Esophagus squamous epithelium (tissue), 5 donors: ENCODE results near the gene DCAF5. TPM values are rescaled to one million over a fixed set of nuclear protein-coding genes. Genes with fewer than 3 reads are reported as not detected.
A peak's percentile ranks its signal among the peaks of the same experiment; 100 is the strongest.
"Not testable (repeated sequence)": the region's sequence is repeated elsewhere in the genome, so short reads cannot be mapped to it uniquely, and the experiment has no call there.

Experiments used
- DNase-seq: peaks from one replicate; lab custom pipeline; 2025; lab: John Stamatoyannopoulos, UW
- H3K27ac ChIP-seq, 4 donors: fragments of 200-600 bp; sonication (generic); one replicate each; pipeline ENCODE4 v1.5.1; 2016 to 2019; ENCODE audit warnings: mild to moderate bottlenecking in 1 of 4
- H3K27me3 ChIP-seq, 4 donors: fragments of 200-600 bp; sonication (generic); 1 replicate in 3 of 4; 2 replicates in 1 of 4; pipeline versions ENCODE4 v1.5.1 to v1.6.0; 2017 to 2021; ENCODE audit warnings: antibody characterized with exemption in 1 of 4
- H3K36me3 ChIP-seq, 3 donors: fragments of 200-600 bp; sonication (generic); one replicate each; pipeline ENCODE4 v1.5.1; 2016 to 2019
- H3K4me1 ChIP-seq, 3 donors: fragments of 200-600 bp; sonication (generic); one replicate each; pipeline ENCODE4 v1.5.1; 2017 to 2019
- H3K4me3 ChIP-seq, 4 donors: fragments of 200-600 bp; sonication (generic); 1 replicate in 3 of 4; 2 replicates in 1 of 4; pipeline ENCODE4 v1.5.1; 2016 to 2019; ENCODE audit warnings: mild to moderate bottlenecking in 2 of 4, moderate library complexity in 1 of 4
- H3K9me3 ChIP-seq, 3 donors: fragments of 200-600 bp; sonication (generic); one replicate each; pipeline ENCODE4 v1.5.1; 2016 to 2019
- CTCF ChIP-seq, 6 experiments: fragments of 450-650 bp in 4 of 6; fragments of 200-600 bp in 2 of 6; sonication (generic) in 2 of 6; IDR thresholded peaks; one replicate each; pipeline ENCODE4 v1.5.1; 2016 to 2019; ENCODE audit warnings: antibody characterized with exemption in 6 of 6, mild to moderate bottlenecking in 4 of 6, moderate library complexity in 4 of 6
- POLR2A ChIP-seq, 4 donors: fragments of 450-650 bp; IDR thresholded peaks; one replicate each; pipeline ENCODE4 v1.6.1; 2017; ENCODE audit warnings: antibody characterized with exemption in 4 of 4, mild to moderate bottlenecking in 4 of 4, moderate library complexity in 3 of 4
- WGBS, 2 donors: methylation state at CpG; one replicate each; pipeline ENCODE4 v1.1.5; 2018; 5-methylcytosine and 5-hydroxymethylcytosine counted together
- intact Hi-C: fragments of 100-400 bp; cut with DNase I; formaldehyde crosslinking; loops from one replicate; pipeline ENCODE4 v1.15.0; 2022
- total RNA-seq, 4 donors: library from RNA; depleted of rRNA; stranded (reverse); fragments of >200 nt; gene quantifications; one replicate each; pipeline ENCODE4 v1.1.0, GENCODE V29; 2016
- donor health status: DM: yes; HTN: yes; CAD: no.

DCAF5 gene
- total RNA-seq, 4 donors from 2014 or later, result 12.4 to 34.7 (median 20.9) TPM

GRCh38 chr14:69170839-69171238 is 17.9 kb upstream of the DCAF5 start:
- WGBS, 2 donors, result 60 to 100% methylated on average over 1 of the region's 1 CpG
- intact Hi-C loops, result no loop called here
- DNase-seq, result no peak
- TF ChIP-seq POLR2A (IDR thresholded peaks at IDR 0.05) (no peak), CTCF (IDR thresholded peaks at IDR 0.05) (no peak)
- Histone ChIP-seq H3K27me3 (no peaks in the 10 kb centered on the region), H3K27ac (no peak overlapping the region), H3K9me3 (no peaks in the 10 kb centered on the region), H3K4me1 (no peaks in the 10 kb centered on the region), H3K4me3 (no peak overlapping the region), H3K36me3 (no peaks in the 10 kb centered on the region)

- 77 to 92% methylated on average over 2 of the region's 2 CpGs for WGBS, 2 donors
Observed at GRCh38 chr14:69165787-69166186, 12.9 kb upstream of the DCAF5 start.

GRCh38 chr14:69161590-69161989 is 8.7 kb upstream of the DCAF5 start:
- no peak for DNase-seq
- Histone ChIP-seq H3K4me3 (no peak overlapping the region), H3K4me1 (no peaks in the 10 kb centered on the region), H3K36me3 (no peaks in the 10 kb centered on the region), H3K27me3 (no peaks in the 10 kb centered on the region), H3K9me3 (peaks cover 0 to 4% (median 0%) of the 10 kb centered on the region in 3 donors), H3K27ac (no peak overlapping the region)
- no peak for TF ChIP-seq CTCF (IDR thresholded peaks at IDR 0.05)
- intact Hi-C loops, result no loop called here
- WGBS, 2 donors, result 67 to 75% methylated on average over 1 of the region's 1 CpG

More at GRCh38 chr14:69165787-69166186, 12.9 kb upstream of the DCAF5 start:
- H3K36me3 ChIP-seq, H3K27me3 ChIP-seq, H3K9me3 ChIP-seq, intact Hi-C loops, H3K4me1 ChIP-seq, DNase-seq, H3K27ac ChIP-seq, H3K4me3 ChIP-seq: not testable (repeated sequence)

- no peaks in the 10 kb centered on the region for H3K9me3 ChIP-seq
- H3K27me3 ChIP-seq, result no peaks in the 10 kb centered on the region
- H3K36me3 ChIP-seq, result no peaks in the 10 kb centered on the region
- no peak overlapping the region for H3K4me3 ChIP-seq
- no peak overlapping the region for H3K27ac ChIP-seq
- H3K4me1 ChIP-seq, result peaks cover 0 to 19% (median 2%) of the 10 kb centered on the region in 3 donors
- no peak for DNase-seq
- no peak for TF ChIP-seq CTCF (IDR thresholded peaks at IDR 0.05)
- no peak for TF ChIP-seq POLR2A (IDR thresholded peaks at IDR 0.05)
- intact Hi-C loops, result no loop called here
Observed at GRCh38 chr14:69156224-69156623, 3.3 kb upstream of the DCAF5 start.

GRCh38 chr14:69154779-69155178 is 1.9 kb upstream of the DCAF5 start:
- Histone ChIP-seq H3K4me3 (no peak overlapping the region), H3K9me3 (no peaks in the 10 kb centered on the region), H3K36me3 (no peaks in the 10 kb centered on the region), H3K27me3 (no peaks in the 10 kb centered on the region), H3K27ac (no peak overlapping the region), H3K4me1 (peaks cover 4 to 34% (median 15%) of the 10 kb centered on the region in 3 donors)
- intact Hi-C loops, result no loop called here
- no peak for DNase-seq
- WGBS, 2 donors, result 43 to 45% methylated on average over 4 of the region's 4 CpGs
- no peak for TF ChIP-seq POLR2A (IDR thresholded peaks at IDR 0.05)
- TF ChIP-seq CTCF (IDR thresholded peaks at IDR 0.05), result no peak

GRCh38 chr14:69153873-69154270 is 953 bp upstream of the DCAF5 start:
- 6 to 8% methylated on average over 13 of the region's 13 CpGs for WGBS, 2 donors
- no peaks in the 10 kb centered on the region for H3K27me3 ChIP-seq
- no peaks in the 10 kb centered on the region for H3K9me3 ChIP-seq
- DNase-seq, result no peak
- intact Hi-C loops, result no loop called here
- peak overlapping the region; percentile 90 to 97 (median 94) for H3K27ac ChIP-seq
- H3K4me1 ChIP-seq, result peaks cover 10 to 42% (median 22%) of the 10 kb centered on the region in 3 donors
- no peak for TF ChIP-seq CTCF (IDR thresholded peaks at IDR 0.05)
- TF ChIP-seq POLR2A (IDR thresholded peaks at IDR 0.05), result no peak
- H3K4me3 ChIP-seq, result peak overlapping the region; percentile 88 to 100 (median 94)
- peaks cover 0 to 4% (median 0%) of the 10 kb centered on the region in 3 donors for H3K36me3 ChIP-seq
